Amygdala (tissue), 56 donors: ENCODE results near the gene KNSTRN.

ENCODE experiments used
- DNase-seq, 56 donors: peaks; one replicate each; lab custom pipeline; 2025; lab: John Stamatoyannopoulos, UW

Gene KNSTRN

GRCh38 chr15:40365016-40365415 lies 17.5 kb upstream of the KNSTRN start:
- no peak for DNase-seq

DNA sequence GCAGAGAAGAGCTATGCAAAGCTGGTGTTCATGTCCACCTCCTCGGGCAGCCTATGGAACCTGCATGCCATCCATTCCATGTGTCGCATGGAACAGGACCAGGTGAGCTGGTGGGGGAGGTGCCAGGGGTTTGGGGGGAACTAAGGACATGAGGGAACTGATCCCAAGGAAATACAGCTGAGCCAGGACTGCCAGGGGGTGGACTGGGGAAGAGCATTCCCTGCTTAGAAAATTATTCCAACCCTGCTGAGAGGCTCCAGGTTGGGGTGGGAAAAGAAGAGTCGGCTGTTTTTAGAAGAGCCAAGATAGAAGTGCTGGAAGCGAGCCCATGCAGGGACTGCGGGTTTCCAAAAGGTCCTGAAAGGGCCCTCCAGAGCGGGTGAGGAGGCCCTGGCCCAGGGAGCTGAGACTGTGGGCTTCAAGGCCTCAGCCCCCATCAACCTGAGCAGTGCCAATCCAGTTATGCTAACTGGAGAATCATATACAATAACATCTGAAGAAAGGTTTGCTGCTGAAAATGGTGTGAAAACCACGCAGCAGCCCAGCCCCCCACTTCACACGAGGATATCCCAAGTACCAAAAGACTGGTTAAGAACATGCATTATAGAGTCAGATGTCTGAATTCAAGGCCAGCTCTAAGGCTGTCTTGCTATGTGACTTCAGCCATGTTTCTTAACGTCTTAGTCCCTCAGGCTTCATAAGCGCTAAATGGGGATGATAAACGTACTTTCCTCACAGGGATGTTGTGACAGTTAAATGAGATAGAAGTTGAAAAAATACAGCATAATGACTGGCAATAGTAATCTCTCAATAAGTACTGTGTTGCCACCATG lies 16.7 kb upstream of the KNSTRN start:
- no peak for DNase-seq

DNA sequence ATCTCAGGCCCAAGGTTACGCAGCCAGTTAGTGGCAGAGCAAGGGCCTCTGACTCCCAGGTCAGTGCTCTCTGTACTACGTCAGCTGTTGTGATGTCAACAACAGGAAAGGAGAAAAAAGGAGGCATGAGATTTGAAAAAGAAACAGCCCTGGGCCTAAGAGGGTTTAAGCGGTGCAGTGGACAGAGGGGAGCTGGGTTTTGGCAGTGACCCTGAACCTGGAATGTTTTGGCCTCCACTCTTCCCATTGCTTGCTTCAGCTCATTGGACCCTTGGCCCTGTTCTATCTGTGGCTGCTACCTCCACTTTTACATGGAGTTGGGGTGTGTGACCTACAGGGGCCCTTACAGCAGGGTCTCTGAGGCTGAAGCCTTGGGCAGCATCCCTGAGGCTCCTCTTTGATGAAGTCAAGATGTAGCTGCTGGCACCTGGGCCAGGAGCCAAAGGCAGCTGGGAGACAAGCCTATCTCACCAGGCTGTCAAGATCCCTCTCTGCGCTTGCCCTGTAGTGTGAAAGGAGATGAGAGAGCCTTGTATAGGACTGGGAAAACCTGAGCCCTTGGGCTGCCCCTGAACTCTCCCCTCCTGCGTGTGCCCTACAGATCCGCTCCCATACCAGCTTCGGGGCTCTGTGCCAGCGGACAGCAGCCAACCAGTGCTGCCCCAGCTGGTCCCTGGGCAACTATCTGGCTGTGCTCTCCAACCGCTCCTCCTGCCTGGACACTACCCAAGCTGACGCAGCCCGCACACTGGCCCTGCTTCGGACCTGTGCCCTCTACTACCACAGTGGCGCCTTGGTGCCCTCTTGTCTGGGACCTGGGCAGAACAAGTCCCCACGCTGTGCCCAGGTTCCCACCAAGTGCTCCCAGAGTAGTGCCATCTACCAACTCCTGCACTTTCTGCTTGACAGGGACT lies 15.8 kb upstream of the KNSTRN start:
- DNase-seq: peak in 49 of 56 donors; percentile 12 to 86 (median 51)

DNA sequence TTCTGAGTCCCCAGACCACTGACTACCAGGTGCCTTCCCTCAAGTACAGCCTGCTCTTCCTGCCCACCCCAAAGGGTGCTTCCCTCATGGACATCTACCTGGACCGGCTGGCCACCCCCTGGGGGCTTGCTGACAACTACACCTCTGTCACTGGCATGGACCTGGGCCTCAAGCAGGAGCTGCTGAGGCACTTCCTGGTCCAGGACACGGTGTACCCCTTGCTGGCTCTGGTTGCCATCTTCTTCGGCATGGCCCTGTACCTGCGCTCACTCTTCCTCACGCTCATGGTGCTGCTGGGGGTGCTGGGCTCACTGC lies 15.2 kb upstream of the KNSTRN start:
- no peak for DNase-seq

DNA sequence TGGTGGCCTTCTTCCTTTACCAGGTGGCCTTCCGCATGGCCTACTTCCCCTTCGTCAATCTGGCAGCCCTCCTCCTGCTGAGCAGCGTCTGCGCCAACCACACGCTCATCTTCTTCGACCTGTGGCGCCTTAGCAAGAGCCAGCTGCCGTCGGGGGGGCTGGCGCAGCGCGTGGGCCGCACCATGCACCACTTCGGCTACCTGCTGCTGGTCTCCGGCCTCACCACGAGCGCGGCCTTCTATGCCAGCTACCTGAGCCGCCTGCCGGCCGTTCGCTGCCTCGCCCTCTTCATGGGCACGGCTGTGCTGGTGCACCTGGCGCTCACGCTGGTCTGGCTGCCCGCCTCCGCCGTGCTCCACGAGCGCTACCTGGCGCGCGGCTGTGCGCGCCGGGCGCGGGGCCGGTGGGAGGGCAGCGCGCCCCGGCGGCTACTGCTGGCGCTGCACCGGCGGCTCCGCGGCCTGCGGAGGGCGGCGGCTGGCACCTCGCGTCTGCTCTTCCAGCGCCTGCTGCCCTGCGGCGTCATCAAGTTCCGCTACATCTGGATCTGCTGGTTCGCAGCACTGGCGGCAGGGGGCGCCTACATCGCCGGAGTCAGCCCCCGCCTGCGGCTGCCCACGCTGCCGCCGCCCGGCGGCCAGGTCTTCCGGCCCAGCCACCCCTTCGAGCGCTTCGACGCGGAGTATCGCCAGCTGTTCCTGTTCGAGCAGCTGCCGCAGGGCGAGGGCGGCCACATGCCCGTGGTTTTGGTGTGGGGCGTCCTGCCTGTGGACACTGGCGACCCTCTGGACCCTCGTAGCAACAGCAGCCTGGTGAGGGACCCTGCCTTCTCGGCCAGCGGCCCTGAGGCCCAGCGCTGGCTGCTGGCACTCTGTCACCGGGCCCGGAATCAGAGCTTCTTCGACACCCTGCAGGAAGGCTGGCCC lies 14.6 kb upstream of the KNSTRN start:
- peak in 49 of 56 donors; percentile 11 to 80 (median 49) for DNase-seq

GRCh38 chr15:40368719-40369473 lies 13.6 kb upstream of the KNSTRN start:
- no peak for DNase-seq

GRCh38 chr15:40369474-40369869 lies 13.0 kb upstream of the KNSTRN start:
- DNase-seq: no peak

GRCh38 chr15:40369971-40370370 lies 12.6 kb upstream of the KNSTRN start:
- DNase-seq: no peak

GRCh38 chr15:40372981-40373380 lies 9.5 kb upstream of the KNSTRN start:
- DNase-seq: no peak

DNA sequence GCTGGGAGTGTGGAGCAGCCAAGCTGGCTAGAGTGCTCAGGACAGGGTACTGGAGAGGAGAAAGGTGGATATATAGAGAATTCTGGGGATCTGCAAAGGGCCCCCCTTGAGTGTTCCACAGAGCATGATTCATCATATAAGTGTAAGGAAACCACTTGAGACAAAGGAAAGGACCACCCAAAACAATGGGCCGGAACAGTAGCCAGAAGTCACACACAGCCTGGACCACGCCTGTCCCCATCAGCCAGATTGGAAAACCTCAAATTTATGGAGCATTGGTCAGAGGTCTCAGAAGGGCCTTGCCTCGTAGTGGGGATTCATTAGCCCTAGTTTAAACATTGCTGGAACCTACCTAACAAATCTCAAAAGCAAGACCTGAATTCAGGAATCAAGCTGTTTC lies 4.9 kb upstream of the KNSTRN start:
- no peak for DNase-seq

- DNase-seq: no peak
Observed at GRCh38 chr15:40379374-40379773, 3.1 kb upstream of the KNSTRN start.

DNA sequence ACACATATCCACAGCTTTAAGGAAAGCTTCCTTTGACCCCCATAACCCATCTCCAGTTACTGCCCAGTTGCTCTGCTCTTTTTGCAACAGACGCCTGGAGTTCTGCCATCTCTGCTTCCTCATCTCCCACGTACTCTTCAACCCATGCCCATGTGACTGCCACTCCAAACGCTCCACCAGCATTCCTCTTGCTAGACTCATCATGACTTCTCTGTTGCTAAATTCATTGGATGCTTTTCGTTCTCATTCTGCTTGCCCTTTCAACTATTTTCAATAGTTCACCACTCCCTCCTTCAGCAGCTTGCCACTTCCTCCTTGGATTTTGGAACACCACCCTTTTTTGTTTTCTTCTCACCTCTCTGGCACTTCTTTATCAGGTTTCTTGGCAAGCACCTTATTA lies 2.7 kb upstream of the KNSTRN start:
- DNase-seq: peak in 14 of 56 donors; percentile 1 to 61 (median 18)

DNA sequence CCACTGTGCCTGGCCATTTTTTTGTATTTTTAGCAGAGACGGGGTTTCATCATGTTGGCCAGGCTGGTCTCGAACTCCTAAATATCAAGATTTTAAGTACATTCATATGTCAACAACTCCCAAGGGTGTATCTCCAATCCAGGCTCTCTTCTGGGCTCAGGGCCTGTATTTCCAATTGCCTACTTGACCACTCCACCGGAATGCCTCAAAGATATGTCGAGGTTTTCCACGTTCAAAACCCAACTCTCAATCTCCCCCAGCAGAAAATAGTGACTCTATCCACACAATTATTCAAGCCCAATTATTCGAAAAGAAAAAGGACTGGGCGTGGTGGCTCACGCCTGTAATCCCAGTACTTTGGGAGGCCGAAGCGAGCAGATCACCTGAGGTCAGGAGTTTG lies 1.9 kb upstream of the KNSTRN start:
- no peak for DNase-seq

GRCh38 chr15:40381818-40382529 lies 547 bp upstream of the KNSTRN start:
- DNase-seq: no peak

DNA sequence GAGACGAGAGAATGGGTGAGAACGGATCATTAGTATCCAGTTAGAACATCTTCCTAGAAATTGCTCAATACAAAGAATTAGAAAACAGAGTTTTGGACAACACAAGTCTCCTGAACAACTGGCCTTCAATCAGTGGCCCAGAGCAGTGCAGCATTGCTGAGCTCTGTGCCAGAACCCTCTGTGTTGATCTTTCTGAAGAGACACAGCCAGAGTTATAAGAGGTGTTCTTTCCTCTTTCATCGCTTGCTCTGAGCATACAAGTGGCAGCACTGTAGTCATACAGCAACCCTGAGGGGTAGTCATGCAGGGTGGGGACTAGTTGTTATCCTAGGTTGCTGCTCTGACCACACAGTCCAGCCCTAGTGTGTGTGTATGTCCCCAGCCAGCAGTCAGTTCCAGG lies 4.0 kb downstream of the KNSTRN start:
- DNase-seq: no peak

- no peak for DNase-seq
Observed at GRCh38 chr15:40388941-40389823, 6.7 kb downstream of the KNSTRN start.

DNA sequence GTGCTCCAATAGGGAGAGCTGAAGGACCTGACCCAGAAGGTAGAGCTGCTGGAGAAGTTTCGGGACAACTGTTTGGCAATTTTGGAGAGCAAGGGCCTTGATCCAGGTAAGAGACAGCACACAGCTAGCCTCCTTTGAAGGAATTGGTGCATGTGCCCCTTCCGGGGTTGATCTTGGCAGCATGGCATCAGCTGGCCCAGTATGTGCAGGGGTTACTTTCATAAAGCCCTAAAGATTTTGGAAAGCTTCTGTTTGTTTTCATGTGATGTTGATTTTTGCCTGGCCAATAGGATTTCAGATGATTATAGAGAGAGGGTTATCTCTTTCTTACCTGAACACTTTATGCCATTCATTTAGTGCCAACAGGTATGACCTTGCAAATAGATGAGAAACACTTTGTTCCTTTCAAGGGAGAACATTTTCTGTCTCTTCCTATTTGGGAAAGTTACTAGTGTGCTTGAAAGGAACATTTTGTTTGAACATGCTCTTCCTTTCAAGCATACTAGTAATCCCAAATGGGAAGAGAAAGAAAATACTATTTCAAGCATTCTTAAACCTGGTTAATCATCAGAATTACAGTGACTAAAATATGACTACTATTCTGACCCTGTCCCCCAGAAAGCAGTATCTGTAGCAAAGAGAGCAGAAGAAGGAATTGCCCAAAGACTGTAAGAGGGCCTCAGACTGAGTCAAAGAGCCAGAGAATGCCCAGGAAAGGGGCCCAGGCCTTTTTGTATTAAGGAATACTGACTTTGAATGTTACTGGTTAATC lies 7.5 kb downstream of the KNSTRN start:
- no peak for DNase-seq
